ENCODE measurements around the gene UBA5.

- no peak for TF ChIP-seq TAF1 (conservative IDR thresholded peaks at IDR 0.05)
- TF ChIP-seq REST (IDR thresholded peaks at IDR 0.05) = no peak
- TF ChIP-seq JUND (IDR thresholded peaks at IDR 0.05) = no peak
- TF ChIP-seq, protein P1, sequence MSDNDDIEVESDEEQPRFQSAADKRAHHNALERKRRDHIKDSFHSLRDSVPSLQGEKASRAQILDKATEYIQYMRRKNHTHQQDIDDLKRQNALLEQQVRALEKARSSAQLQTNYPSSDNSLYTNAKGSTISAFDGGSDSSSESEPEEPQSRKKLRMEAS (IDR thresholded peaks at IDR 0.05) = no peak
- TF ChIP-seq, protein P2, sequence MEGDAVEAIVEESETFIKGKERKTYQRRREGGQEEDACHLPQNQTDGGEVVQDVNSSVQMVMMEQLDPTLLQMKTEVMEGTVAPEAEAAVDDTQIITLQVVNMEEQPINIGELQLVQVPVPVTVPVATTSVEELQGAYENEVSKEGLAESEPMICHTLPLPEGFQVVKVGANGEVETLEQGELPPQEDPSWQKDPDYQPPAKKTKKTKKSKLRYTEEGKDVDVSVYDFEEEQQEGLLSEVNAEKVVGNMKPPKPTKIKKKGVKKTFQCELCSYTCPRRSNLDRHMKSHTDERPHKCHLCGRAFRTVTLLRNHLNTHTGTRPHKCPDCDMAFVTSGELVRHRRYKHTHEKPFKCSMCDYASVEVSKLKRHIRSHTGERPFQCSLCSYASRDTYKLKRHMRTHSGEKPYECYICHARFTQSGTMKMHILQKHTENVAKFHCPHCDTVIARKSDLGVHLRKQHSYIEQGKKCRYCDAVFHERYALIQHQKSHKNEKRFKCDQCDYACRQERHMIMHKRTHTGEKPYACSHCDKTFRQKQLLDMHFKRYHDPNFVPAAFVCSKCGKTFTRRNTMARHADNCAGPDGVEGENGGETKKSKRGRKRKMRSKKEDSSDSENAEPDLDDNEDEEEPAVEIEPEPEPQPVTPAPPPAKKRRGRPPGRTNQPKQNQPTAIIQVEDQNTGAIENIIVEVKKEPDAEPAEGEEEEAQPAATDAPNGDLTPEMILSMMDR (IDR thresholded peaks at IDR 0.05; ENCODE audit: low read depth, low read length, missing input control) = no peak
- TF ChIP-seq YY1 (IDR thresholded peaks at IDR 0.05) = no peak
- TF ChIP-seq EGR1 (IDR thresholded peaks at IDR 0.05; ENCODE audit: low read depth in 2 of 2) = no peak
- no peak for TF ChIP-seq RAD21 (IDR thresholded peaks at IDR 0.05)
- no peak for TF ChIP-seq NR2F2 (IDR thresholded peaks at IDR 0.05)
- TF ChIP-seq RXRA (IDR thresholded peaks at IDR 0.05) = no peak
- TF ChIP-seq HNF4A (conservative IDR thresholded peaks at IDR 0.05) = no peak
- no peak for TF ChIP-seq FOXA1 (IDR thresholded peaks at IDR 0.05)
Observed at GRCh38 chr3:132622148-132622547, 38.0 kb upstream of the UBA5 start.

All from liver (tissue), 3 donors.